BLaER1 treated with 17β-estradiol and CSF1 and Interleukin-3, amounts not matched to agents 10 nM and 100 nM (cell line): Measurements from ENCODE around the gene ZNF711.
A peak's percentile ranks its signal among the peaks of the same experiment; 100 is the strongest.
"Not testable (repeated sequence)": the region's sequence is repeated elsewhere in the genome, so short reads cannot be mapped to it uniquely, and the experiment has no call there.

Source experiments
- H3K27ac ChIP-seq, 11 experiments: shearing (Covaris generic); formaldehyde crosslinking; 2 replicates each; pipeline ENCODE4 v1.8.1; 2022
- H3K27me3 ChIP-seq, 11 experiments: shearing (Covaris generic); formaldehyde crosslinking; 2 replicates each; pipeline ENCODE4 v1.8.1; 2022
- H3K36me3 ChIP-seq, 11 experiments: shearing (Covaris generic); formaldehyde crosslinking; 2 replicates each; pipeline ENCODE4 v1.8.1; 2022
- H3K4me1 ChIP-seq, 10 experiments: shearing (Covaris generic); formaldehyde crosslinking; 2 replicates each; pipeline ENCODE4 v1.8.1; 2022
- H3K4me2 ChIP-seq, 11 experiments: shearing (Covaris generic); formaldehyde crosslinking; 2 replicates each; pipeline ENCODE4 v1.8.1; 2022
- H3K4me3 ChIP-seq, 10 experiments: shearing (Covaris generic); formaldehyde crosslinking; 2 replicates each; pipeline ENCODE4 v1.8.1; 2022
- H3K9ac ChIP-seq, 11 experiments: shearing (Covaris generic); formaldehyde crosslinking; 2 replicates each; pipeline ENCODE4 v1.8.1; 2022
- H3K9me3 ChIP-seq, 11 experiments: shearing (Covaris generic); formaldehyde crosslinking; replicated peaks in 1 of 11; 2 replicates each; pipeline ENCODE4 v1.8.1; 2022
- H4K20me1 ChIP-seq, 11 experiments: shearing (Covaris generic); formaldehyde crosslinking; 2 replicates each; pipeline ENCODE4 v1.8.1; 2022
- Cebpa-rat ChIP-seq, 11 experiments: shearing (Covaris generic); IDR thresholded peaks; 2 replicates each; pipeline ENCODE4 v1.8.1; 2022

Gene ZNF711

DNA sequence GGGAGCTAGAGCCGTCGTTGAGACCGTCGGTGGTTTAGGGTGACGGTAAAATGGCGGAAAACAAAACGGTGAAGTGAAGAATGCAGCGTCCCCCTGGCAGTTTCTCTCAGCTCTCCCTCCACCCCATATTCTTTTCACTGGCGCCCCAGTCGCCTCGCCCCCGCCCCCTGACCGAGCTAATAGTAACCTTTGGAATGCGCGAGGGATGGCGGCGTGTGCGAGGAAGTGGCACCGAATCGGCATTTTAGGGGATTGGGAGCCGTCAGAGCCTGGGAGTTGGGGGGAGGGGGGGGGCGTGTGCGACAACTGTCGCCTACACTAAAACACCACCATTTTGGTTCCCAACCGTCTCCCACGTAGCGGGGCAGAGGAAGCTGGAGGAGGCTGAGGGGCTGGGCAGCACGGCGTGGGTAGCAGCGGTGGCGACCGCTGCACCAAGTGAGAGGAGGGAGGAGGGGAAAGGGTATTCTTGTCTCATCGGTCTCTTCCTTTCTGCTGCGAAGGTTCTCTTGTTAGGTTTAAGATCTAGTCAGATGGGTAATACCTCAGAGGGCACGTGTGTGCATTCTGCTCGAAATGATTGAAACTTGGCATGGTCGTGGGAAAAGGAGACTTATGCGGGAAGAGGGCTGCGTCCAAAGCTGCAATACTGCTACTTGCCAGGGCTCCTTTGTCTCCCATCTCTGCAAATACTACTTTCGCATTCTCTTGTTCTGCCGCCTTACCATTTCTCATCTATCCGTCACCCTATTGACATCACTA lies 840 bp downstream of the ZNF711 start:
- H3K4me2 ChIP-seq: peak overlapping the region; percentile 39 to 80 (median 56)
- peaks cover 0 to 12% (median 5%) of the 10 kb centered on the region in 10 experiments; a peak in 9 of 20 replicates for H3K4me1 ChIP-seq
- H3K9me3 ChIP-seq: peaks cover 0 to 7% (median 0%) of the 10 kb centered on the region in 11 experiments; a peak in 2 of 22 replicates
- peaks cover 0 to 10% (median 0%) of the 10 kb centered on the region in 11 experiments; a peak in 2 of 22 replicates for H3K36me3 ChIP-seq
- peak overlapping the region; percentile 65 to 90 (median 83) for H3K9ac ChIP-seq
- H4K20me1 ChIP-seq: peaks cover 0 to 7% (median 0%) of the 10 kb centered on the region in 11 experiments; a peak in 1 of 22 replicates
- H3K4me3 ChIP-seq: peak overlapping the region; percentile 60 to 77 (median 73)
- H3K27ac ChIP-seq: peak overlapping the region in 10 of 11 experiments; percentile 59 to 89 (median 82); a peak in 21 of 22 replicates
- peaks cover 13 to 72% (median 59%) of the 10 kb centered on the region in 11 experiments; a peak in 21 of 22 replicates for H3K27me3 ChIP-seq
- TF ChIP-seq Cebpa-rat (IDR thresholded peaks at IDR 0.05): no peak

DNA sequence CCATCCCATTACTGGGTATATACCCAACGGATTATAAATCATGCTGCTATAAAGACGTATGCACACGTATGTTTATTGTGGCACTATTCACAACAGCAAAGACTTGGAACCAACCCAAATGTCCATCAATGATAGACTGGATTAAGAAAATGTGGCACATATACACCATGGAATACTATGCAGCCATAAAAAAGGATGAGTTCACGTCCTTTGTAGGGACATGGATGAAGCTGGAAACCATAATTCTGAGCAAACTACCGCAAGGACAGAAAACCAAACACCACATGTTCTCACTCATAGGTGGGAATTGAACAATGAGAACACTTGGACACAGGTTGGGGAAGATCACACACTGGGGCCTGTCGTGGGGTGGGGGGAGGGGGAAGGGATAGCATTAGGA lies 41.5 kb downstream of the ZNF711 start:
- Histone ChIP-seq H3K27me3 (peaks cover 10 to 66% (median 46%) of the 10 kb centered on the region in 11 experiments; a peak in 19 of 22 replicates), H3K9me3 (peaks cover 0 to 21% (median 10%) of the 10 kb centered on the region in 11 experiments; a peak in 17 of 22 replicates)
- not testable (repeated sequence) for H3K36me3 ChIP-seq, H3K4me3 ChIP-seq, H4K20me1 ChIP-seq, H3K4me1 ChIP-seq, H3K4me2 ChIP-seq, H3K27ac ChIP-seq, H3K9ac ChIP-seq

DNA sequence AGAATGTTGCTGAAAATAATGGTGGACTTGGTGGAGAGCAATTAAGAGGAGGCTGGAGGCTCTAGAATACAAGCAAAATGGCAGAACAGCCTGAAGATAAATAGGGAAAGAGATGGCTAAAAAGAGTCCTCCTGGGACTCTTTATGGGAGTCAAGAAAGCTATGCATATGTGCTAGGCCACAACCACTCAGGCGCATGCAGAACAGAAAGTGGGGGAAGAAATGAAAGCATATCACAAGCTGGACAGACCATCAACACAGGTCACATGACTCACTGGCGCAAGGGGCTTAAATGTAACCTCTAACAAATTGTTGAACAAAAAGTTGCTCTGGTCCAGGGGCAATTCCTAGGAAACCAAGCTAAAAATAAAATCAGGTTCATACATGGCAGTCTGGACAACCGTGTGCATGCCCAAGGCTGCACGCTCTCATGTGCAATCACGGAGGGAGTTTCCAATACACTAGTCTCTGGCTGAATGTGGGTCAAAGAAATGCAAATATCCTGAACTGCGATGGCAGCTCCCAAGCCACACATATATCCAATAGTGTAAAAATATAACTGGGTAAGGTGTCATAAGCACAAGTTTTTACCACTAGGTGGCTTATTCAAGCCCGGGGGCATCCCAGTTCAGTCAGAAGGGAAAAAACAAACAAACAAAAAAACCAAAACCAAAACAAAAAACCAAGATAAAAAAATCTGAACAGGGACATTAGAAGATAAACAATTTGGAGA lies 45.4 kb downstream of the ZNF711 start:
- no peak for TF ChIP-seq Cebpa-rat (IDR thresholded peaks at IDR 0.05)

DNA sequence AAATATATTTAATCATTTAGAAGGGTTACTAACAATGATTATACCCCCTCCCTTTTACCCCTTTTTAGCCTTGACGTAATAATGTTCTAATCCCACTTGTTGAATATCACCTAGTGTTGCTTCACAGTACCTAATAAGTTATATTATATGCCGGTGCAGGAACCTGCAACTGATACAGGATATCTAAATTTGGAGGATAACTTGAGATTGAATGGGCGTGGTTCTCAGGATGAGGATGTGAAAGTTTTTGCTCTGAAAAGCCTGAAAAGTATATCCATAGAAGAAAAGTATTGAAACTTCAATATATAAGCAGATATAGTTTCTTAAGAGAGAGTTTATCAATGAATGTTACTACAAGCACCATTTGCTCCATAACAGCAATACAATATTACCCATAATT lies 59.8 kb downstream of the ZNF711 start:
- Histone ChIP-seq H3K9ac (no peak overlapping the region), H3K27ac (no peak overlapping the region), H3K4me3 (no peak overlapping the region), H4K20me1 (no peaks in the 10 kb centered on the region), H3K4me1 (peaks cover 0 to 6% (median 0%) of the 10 kb centered on the region in 10 experiments; a peak in 2 of 20 replicates), H3K27me3 (peaks cover 22 to 90% (median 61%) of the 10 kb centered on the region in 11 experiments; a peak in 20 of 22 replicates), H3K4me2 (peak overlapping the region in 3 of 11 experiments; percentile 11 to 33 (median 28); a peak in 3 of 22 replicates), H3K9me3 (peaks cover 0 to 10% (median 0%) of the 10 kb centered on the region in 11 experiments; a peak in 3 of 22 replicates), H3K36me3 (no peaks in the 10 kb centered on the region)
- TF ChIP-seq Cebpa-rat (IDR thresholded peaks at IDR 0.05): no peak

More for the DNA sequence above, 45.4 kb downstream of the ZNF711 start:
- H3K36me3 ChIP-seq: no peaks in the 10 kb centered on the region
- H3K4me2 ChIP-seq: no peak overlapping the region
- peaks cover 2 to 81% (median 52%) of the 10 kb centered on the region in 11 experiments; a peak in 20 of 22 replicates for H3K27me3 ChIP-seq
- no peaks in the 10 kb centered on the region for H4K20me1 ChIP-seq
- no peak overlapping the region for H3K27ac ChIP-seq
- H3K4me3 ChIP-seq: no peak overlapping the region
- H3K9ac ChIP-seq: no peak overlapping the region
- H3K9me3 ChIP-seq: peaks cover 15 to 47% (median 25%) of the 10 kb centered on the region in 11 experiments
- H3K4me1 ChIP-seq: no peaks in the 10 kb centered on the region

DNA sequence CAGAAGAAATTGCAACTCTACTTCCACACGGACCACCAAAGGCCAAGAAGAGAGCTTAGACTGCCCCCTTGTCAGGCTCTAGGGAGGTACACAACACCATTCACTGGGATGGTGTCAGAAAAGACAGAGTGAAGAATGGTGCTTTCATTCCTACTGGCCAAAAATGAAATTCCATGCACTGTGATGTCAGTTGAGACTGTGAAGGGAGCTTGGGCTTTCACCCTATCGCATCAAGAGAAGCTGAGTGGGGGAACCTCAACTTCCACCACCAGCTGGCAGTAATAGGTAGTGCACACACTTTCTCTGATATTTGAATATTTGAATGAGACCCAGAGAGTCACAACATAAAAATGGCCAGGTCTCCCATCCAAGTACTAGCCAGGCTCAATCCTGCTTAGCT lies 65.9 kb downstream of the ZNF711 start:
- Histone ChIP-seq H3K4me2 (no peak overlapping the region), H3K4me3 (no peak overlapping the region), H3K4me1 (no peaks in the 10 kb centered on the region), H3K36me3 (no peaks in the 10 kb centered on the region), H3K9ac (no peak overlapping the region), H3K27me3 (peaks cover 29 to 91% (median 82%) of the 10 kb centered on the region in 11 experiments), H4K20me1 (no peaks in the 10 kb centered on the region), H3K9me3 (peaks cover 0 to 6% (median 0%) of the 10 kb centered on the region in 11 experiments; a peak in 2 of 22 replicates), H3K27ac (no peak overlapping the region)
- no peak for TF ChIP-seq Cebpa-rat (IDR thresholded peaks at IDR 0.05)

DNA sequence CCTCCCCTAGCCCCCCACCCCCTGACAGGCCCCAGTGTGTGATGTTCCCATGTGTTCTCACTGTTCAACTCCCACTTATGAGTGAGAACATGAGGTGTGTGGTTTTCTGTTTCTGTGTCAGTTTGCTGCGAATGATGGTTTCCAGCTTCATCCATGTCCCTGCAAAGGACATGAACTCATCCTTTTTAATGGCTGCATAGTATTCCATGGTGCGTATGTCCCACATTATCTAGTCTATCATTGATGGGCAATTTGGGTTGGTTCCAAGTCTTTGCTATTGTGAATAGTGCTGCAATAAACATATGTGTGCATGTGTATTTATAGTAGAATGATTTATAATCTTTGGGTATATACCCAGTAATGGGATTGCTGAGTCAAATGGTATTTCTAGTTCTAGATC lies 67.6 kb downstream of the ZNF711 start:
- H3K27me3 ChIP-seq: peaks cover 30 to 91% (median 78%) of the 10 kb centered on the region in 11 experiments
- H3K27ac ChIP-seq, H3K9me3 ChIP-seq, H3K4me3 ChIP-seq, H3K36me3 ChIP-seq, H3K4me1 ChIP-seq, H4K20me1 ChIP-seq, H3K4me2 ChIP-seq, H3K9ac ChIP-seq: not testable (repeated sequence)
